GM19438 (cell line): ENCODE results near the gene GZMA.
"Not testable (repeated sequence)": the region's sequence is repeated elsewhere in the genome, so short reads cannot be mapped to it uniquely, and the experiment has no call there.

Experiments
- ATAC-seq: cut with Tn5 transposase; IDR thresholded peaks from one replicate; pipeline ENCODE4 v1.9.1; 2021; ENCODE audit warnings: low read depth; ENCODE audit not compliant: unreplicated experiment

The GZMA gene

GRCh38 chr5:55105976-55106375, 3.5 kb downstream of the GZMA start:
- ATAC-seq, result not testable (repeated sequence)

DNA sequence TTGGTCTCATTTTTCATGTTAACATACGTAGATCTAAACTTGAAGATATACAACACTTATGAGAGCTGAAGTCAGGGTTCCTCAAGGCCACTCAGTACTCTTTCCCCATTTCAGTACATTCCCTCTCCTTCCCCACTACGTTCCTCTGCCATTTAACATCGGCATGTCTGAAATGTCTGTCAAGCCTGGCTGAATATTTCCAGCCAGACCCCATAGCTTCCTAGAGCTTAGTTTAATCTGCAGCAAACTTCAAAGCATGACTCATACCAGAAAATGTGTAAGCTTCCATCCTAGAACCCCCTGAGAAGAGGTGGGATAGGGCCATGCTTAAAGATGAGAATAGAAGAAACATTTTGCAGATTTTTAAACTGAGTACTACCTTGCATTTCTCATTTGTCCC, 6.2 kb downstream of the GZMA start:
- no peak for ATAC-seq

DNA sequence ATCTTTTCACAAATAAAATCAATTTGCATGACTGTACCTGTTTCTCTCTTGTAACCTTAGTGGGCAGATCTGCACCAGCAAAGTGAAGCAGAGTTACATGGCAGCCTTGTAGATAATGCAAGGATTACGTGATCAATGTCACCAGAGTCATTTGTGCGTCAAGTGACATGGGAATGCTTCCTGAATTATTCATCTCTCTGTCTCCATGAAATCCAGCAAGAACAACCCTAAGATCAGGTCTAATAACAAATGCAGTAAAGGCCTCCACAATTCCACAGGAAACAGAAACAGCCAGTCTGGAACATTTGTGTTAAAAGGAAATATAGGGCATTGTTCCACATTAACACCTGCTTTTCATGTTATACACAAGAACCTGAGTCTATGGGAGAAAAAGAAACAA, 7.8 kb downstream of the GZMA start:
- no peak for ATAC-seq

GRCh38 chr5:55113327-55113726, 10.9 kb downstream of the GZMA start:
- ATAC-seq, result no peak

DNA sequence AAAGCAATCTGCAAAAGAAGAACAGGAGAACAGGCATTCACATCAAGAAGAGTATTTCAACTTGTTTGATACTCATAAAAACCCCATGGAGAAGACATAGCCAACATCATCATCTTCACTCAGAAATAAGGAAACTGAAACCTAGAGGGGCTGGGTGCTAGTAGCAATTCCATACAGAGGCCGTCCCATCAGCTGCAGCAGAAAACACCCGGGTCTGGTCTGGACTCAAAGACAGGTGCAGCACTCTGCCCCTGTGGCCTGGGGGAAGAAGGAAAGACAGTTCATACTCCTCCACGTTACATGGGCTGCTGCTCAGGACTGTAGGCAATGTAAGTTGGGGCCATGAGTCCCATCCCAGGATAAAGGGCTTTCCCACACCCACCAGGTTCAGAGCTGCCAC, 11.6 kb downstream of the GZMA start:
- ATAC-seq, result no peak

GRCh38 chr5:55123365-55123764, 20.9 kb downstream of the GZMA start:
- ATAC-seq, result no peak

DNA sequence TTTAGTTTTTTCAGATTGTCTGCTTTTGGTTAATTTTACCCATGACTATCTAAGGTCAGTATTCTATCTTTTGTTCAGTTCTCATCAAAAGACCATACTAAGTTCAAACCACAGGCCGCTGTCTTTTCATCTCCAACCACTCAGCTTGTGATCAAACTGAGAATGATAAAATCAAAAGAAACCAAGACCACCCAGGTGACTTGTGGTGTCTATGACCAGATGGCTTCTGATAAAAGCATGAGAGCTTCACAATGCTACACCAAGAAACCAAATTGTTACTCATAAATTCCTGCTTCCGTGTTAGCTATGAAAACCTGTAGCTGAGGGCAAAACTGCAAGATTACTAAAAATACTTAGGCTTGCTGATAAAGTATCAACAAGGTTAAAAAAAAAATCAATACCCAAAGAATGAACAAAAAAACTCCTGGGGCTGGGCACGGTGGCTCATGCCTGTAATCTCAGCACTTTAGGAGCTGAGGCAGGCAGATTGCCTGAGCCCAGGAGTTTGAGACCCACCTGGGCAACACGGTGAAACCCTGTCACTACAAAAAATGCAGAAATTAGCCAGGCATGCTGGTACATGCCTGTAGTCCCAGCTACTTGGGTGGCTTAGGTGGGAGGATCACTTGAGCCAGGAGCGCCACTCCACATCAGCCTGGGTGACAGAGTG, 31.7 kb downstream of the GZMA start:
- ATAC-seq, result no peak

DNA sequence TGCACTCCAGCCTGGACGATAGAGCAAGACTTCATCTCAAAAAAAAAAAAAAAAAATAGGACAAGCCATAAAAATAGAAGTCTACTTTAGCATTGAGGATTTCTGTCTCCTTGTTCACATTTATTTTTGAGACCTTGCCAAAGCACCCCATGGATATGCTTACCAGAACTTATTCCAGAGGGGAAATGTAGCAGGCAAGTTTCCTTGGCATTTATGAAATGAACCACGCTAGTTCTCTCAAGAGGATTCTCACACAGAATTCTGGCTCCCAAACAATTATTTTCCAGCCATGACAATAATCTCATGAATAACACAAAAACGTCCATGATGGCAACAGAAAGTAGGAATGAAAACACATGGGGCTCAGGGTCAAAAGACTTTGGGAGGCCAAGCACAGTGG, 34.1 kb downstream of the GZMA start:
- no peak for ATAC-seq

GRCh38 chr5:55140908-55141665, 38.6 kb downstream of the GZMA start:
- no peak for ATAC-seq

DNA sequence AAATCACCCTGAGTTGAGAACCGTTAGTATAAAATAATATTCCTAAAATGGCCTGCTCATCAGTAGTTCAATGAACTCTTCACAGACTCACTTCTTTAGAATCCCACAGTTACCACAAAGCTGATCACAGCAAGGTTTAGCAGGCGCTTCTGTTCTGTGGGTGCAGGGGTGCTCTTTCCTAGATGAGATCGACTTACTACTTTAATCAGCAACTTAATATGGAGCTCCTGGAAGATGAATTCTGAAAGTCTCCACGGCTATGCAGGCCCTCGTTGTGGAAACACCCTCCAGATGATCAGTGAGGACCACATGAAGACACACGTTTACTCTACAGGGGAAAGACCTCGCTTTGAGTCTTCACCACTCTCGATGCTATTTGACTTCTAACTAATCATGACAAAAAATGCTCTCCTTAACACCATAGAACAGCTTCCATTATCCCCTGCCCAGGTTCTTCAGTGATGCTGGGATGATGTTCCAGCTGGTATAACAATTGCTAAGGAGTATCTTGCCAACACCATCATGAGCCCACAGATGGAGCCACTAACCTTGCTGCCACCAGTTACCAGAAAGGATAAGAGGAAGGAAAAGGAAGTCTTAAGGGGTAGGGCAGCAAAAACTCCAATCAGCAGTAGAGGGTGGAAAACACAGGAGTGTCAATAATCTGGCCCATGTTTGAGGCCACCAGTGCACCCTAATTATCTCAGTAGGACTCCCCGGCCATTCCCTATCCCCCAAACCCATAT, 39.7 kb downstream of the GZMA start:
- ATAC-seq, result no peak

- ATAC-seq, result no peak
Measured at GRCh38 chr5:55143624-55144023, 41.2 kb downstream of the GZMA start.

- no peak for ATAC-seq
Measured at GRCh38 chr5:55146080-55146479, 43.6 kb downstream of the GZMA start.

DNA sequence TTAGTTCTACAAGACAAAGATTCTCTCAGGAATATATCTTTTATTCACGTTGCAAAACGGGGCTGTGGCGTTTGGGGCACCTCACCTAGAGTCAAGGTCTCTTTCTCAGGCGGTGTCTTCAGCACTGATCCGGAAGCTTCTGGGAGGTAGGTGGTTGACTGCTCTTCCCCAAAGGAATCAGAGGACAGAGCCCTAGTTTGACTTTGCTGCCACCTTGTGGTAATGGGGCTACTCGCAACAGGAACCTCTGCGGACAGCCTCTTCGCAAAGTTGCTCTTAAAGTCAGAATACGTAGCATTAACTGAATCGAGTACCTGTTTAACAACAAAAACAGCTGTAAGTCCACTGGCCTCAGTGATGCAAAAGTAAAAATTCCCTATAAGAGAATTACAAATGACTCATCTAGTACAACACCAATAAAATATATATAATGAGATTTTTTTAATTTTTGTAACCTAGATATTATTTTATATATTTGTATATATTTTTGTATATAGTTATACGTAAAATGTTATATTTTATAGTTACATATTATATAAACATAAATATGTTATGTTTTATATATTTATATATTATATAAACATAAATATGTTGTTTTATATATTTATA, 44.2 kb downstream of the GZMA start:
- ATAC-seq, result peak; percentile 72

GRCh38 chr5:55149308-55149795, 46.9 kb downstream of the GZMA start:
- no peak for ATAC-seq

DNA sequence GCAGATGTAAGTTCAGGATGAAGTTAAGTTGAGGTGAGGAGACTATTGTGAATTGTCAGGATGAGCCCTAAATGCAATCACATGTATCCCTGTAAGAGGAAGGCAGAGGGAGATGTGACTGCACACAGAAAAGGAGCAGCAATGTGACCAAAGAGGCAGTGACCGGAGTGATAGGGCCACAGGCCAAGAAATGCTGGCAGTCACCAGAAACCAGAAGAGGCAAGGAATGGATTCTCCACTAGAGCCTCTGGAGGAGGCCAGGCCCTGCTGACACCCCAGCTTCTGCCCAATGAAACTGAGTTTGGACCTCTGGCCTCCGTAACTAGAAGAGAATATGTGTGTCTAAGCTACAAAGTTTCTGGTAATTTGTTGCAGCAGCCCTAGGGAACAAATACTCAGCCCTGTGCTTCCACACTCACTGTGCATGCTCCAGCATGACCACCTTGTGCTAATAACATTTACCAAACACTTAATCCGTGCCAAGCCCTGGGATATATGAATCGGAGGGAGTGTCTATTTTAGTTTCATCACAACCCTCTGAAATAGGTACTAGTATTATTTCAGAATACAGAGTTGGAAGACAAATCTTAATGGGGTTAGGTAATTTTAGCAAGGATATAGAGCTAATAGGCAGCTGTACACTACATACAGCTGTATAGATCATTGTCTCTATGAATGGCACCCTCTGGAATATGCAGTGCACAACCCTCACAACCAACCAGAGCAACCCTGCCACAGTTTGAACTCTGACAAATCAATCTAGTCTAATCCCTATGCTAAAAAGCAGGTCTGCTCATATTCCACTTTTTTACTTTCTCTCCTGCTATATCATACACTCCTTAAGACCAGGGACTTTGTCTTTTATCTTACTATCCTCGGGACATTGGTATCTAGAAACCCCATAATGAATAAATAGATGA, 49.7 kb downstream of the GZMA start:
- ATAC-seq, result no peak

GRCh38 chr5:55154873-55155272, 52.4 kb downstream of the GZMA start:
- no peak for ATAC-seq
